HG03108 (cell line): ENCODE measurements around the gene SLC2A10.
A peak's percentile ranks its signal among the peaks of the same experiment; 100 is the strongest.

ENCODE experiments used
- ATAC-seq: cut with Tn5 transposase; IDR thresholded peaks from one replicate; pipeline ENCODE4 v1.9.1; 2021; ENCODE audit warnings: moderate library complexity; ENCODE audit not compliant: unreplicated experiment

Gene SLC2A10

DNA sequence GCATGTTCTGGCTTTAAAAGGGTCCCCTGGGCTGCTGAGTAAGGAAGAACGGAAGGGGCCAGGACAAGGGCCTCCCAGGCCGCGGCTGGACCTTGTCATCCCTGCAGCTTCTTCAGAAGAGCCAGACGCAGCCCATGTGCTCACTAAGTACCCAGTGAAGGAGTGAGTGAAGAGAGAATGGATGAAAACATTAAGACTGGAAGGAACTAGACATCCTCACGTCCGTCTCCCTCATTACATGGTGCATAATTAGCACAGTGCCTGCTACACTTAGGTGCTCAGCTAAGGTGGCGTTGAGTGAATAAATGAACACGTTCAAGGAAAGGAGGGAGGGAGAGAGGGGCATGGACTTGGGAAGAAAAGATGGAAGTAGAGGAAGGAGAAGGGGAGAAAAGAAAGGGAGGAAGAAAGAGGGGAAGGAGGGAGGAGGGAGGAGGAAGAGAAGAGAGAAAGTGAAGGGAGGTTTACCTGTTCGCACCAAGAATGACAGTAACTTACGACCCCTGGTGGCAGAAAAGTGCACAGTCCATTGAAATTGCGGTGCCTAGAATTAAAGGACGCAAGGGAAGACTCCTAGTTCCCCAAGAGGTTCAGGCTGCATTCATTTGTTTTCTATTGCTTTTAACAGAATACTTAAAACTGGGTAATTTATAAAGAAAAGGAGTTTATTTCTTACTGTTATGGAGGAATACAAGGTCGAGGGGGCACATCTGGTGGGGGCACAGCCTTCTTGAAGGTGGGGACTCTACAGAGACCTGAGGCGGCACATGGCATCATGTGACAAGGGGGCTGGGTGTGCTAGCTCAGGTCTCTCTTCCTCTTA lies 28.2 kb upstream of the SLC2A10 start:
- ATAC-seq: no peak

GRCh38 chr20:46682063-46682821 lies 27.2 kb upstream of the SLC2A10 start:
- no peak for ATAC-seq

GRCh38 chr20:46683011-46683667 lies 26.3 kb upstream of the SLC2A10 start:
- ATAC-seq: no peak

DNA sequence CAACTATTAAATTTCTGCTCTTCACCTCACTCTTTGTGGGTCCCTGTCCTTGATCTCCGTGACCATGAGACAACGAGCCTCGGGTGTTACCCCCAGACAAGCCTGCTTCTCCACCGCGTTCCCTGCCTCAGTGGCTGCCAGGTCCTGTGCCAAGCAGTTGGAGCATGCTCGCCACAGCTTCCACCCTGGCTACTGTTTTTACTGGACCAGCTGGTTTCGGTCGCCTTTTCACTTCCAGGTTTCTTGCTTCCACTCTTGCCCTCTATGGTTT lies 25.8 kb upstream of the SLC2A10 start:
- ATAC-seq: no peak

DNA sequence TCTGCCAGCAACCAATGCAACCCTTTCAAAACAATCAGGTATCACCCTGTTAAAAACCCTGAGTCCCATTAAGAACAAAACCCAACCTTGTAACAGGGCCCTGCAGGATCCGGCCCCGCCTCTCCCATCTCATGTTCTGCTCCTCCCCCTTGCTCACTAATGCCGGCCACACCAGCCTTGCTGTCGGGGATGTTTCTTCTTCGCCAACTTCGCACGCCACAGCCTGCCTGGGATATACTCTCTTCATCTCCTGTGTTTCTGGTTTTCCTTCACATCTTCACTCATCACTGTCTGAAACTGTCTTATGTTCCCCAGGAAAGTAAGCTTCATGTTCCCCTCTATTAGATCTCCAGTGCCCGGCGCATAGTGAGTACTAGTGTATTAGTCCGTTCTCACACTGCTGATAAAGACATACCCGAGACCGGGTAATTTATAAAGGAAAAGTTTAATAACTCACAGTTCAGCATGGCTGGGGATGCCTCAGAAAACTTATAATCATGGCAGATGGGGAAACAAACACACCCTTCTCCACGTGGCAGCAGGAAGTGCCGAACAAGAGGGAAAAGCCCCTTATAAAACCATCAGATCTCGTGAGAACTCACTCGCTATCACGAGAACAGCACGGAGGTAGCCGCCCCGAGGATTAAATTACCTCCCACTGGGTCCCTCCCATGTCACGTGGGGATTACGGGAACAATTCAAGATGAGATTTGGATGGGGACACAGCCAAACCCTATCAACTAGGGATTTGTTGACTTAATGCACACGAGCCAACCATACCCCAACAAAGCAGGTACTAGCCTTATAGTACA lies 25.3 kb upstream of the SLC2A10 start:
- no peak for ATAC-seq

DNA sequence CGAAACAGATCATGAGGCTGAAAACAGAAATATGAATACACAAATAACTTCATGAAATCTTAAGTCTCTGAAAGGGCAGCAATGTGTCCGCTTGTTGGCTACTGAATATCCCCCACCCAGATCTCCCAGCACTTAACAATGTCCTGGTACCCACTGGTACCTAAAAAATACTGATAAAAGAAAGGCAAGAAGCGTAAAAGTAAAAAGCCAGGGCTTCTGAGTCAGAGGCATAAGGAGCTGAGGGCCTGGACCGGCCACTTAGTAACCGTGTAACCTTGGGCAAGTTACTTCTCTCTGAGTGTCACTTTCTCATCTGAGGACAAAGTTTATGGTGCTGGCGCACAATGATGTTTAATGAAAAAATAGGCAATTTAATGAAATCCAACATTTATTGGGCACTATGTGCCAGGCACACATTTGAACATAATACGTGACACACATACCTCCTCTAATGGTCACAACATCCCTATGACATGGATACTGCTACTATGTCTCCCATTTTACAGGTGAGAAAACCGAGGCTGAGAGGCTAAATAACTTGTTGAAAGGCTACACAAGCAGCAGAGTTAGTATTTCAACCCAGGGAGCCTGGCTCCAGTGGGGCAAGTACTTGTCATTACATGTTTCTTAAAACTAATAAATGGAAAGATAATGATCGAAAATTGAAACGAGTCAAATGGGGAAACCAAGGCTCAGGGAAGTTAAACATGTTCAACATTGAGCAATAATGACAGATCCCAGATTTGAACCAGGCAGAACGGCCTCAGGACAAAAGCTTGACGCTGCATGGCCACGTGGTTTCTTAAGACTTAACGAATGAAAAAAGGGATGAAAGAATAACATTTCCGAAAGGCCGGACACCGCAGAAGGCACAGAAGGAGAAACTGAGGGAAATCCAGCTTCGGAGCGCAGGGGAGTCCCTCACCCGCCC lies 21.0 kb upstream of the SLC2A10 start:
- ATAC-seq: no peak

DNA sequence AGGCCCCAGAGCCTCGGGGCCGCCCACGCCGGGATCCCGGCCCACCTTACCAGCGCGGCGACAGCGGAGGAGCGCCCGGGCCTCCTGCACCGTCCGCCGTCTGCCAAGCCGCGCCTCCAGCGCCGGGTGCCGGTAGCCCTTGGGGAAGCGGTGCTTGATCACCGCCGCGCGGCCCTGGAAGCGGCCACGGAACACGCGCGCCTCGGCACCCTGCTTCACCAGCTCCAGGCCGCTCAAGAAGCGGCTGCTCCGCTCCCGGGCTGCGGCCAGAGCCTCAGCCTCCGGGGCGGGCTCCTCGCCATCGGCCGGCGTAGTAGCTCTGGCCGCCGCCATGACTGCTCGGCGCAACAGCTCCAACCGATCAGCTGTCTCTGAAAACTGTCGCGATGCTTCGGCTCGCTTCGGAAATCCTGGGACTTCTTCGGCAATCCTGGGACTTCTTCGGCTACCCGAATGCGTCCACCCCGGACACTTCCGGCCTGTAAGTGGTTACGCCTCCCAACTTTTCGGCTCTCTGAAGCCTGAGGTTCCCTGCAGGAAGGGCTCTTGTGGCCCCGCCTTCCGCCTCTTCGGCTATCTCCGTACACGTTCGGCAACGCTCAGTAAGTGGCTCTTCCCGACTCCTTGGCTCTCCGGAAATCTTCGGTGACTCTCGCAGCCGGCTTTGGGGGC lies 20.2 kb upstream of the SLC2A10 start, which contains the start of gene TP53RK:
Gene TP53RK, minus strand, starts transcription at position 363 of the 672 bp plus-strand sequence. Its CDS starts 30 bp downstream, at position 333.
- peak; percentile 91 for ATAC-seq

DNA sequence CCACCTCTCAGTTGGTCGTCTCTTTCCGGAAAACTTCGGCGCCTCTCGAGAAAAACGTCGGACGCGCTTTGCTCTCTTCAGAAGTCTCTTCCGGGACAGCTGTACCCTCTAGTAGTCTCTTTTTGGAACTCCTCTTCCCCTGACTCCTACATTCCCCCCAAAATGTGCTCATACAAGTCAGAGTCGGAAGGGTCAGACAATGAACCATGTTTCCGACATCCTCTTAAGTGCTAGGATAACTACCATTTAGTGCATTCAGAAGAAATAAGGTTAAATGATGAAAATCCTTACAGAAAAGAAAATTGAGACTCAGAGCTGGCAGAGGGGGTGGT lies 19.7 kb upstream of the SLC2A10 start:
- ATAC-seq: no peak

- ATAC-seq: no peak
These were observed 19.0 kb upstream of the SLC2A10 start for GRCh38 chr20:46690219-46691106.

DNA sequence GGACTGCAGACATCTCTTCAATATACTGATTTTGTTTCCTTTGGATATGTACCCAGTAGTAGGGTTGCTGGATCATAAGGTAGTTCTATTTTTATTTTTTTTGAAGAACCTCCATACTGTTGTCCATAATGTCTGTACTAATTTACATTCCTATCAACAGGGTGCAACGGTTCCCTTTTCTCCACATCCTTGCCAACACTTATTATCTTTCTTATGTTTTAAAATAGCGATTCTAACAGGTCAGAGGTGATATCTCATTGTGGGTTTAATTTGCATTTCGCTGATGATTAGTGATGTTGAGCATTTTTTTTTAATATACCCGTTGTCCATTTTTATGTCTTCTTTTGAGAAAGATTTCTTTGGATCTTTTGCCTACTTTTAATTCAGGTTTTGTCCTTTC lies 18.3 kb upstream of the SLC2A10 start:
- no peak for ATAC-seq

- ATAC-seq: no peak
These were observed 15.0 kb upstream of the SLC2A10 start for GRCh38 chr20:46694484-46694883.

- no peak for ATAC-seq
These were observed 13.6 kb upstream of the SLC2A10 start for GRCh38 chr20:46695892-46696291.

DNA sequence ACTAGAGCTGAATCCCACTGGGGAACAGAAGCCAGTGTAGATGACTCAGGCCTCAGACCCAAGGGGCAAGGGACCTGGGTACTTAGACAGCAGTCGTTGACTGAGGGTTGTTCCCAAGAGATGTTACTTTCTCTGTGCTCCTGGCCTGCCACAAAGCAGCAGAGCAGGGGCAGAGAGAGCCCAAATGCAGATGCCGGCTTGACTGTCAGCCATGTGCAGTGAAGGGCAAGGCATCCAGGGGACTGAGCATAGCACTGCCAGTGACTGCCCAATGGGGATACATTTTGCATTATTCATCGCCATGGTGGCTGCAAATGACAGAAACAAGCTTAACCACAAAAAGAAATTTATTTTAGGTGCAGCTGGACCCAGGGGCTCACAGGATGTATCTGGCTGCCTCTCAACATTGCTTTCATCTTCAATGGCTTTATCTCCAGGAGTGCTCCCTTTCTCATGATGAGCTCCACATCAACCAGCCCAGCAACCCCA lies 12.6 kb upstream of the SLC2A10 start:
- no peak for ATAC-seq

- no peak for ATAC-seq
These were observed 10.7 kb upstream of the SLC2A10 start for GRCh38 chr20:46698788-46699187.

GRCh38 chr20:46699651-46700359 lies 9.6 kb upstream of the SLC2A10 start:
- ATAC-seq: no peak

GRCh38 chr20:46700481-46700880 lies 9.0 kb upstream of the SLC2A10 start:
- ATAC-seq: no peak

DNA sequence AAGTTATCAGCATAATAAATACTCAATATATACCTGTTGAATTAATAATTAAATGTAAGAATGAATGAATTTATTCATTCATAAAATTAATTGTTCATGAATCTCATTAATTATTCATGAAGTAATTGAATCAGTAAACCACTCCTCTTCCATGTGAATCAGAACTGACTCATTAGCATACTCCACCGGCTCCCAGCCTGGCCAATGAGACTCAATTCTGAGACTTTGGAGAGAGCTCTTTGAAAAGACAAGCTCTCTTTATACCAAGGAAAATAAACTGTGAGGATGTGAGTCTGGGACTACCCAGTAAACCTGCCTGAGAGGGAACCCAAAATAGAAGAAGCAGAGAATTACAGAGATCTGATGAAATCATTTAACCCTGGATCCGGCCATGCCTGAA lies 8.4 kb upstream of the SLC2A10 start:
- no peak for ATAC-seq

- ATAC-seq: no peak
These were observed 7.9 kb upstream of the SLC2A10 start for GRCh38 chr20:46701556-46701955.
